GM19328 (cell line): ENCODE results near the gene MAD1L1.
"Not testable (repeated sequence)": the region's sequence is repeated elsewhere in the genome, so short reads cannot be mapped to it uniquely, and the experiment has no call there.

Experiments
- ATAC-seq: cut with Tn5 transposase; IDR thresholded peaks from one replicate; pipeline ENCODE4 v1.9.1; 2021; ENCODE audit warnings: mild to moderate bottlenecking, moderate library complexity; ENCODE audit not compliant: unreplicated experiment

MAD1L1 gene

DNA sequence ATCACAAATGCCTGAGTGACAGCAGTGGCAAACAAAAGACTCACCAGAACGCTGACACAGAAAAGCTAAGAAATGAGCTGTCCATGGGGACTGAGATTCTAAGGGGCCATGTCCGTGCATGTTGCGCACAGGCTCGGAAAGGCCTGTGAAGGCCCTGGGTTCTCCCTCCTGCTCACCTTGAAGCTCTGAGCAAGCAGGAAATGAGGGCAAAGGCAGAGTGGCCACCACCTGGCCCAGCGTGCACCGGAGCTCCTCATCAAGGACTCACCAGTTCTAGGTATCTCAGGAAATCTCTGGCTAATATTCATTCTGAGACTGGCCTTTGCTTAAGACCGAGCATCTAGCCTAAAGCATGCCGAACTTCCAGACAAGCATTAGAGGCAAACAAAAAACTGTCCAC, 52.7 kb downstream of the MAD1L1 start:
- no peak for ATAC-seq

- no peak for ATAC-seq
Measured at GRCh38 chr7:2175514-2175913, 57.2 kb downstream of the MAD1L1 start.

GRCh38 chr7:2175091-2175490, 57.7 kb downstream of the MAD1L1 start:
- ATAC-seq: no peak

GRCh38 chr7:2173189-2173827, 59.4 kb downstream of the MAD1L1 start:
- no peak for ATAC-seq

DNA sequence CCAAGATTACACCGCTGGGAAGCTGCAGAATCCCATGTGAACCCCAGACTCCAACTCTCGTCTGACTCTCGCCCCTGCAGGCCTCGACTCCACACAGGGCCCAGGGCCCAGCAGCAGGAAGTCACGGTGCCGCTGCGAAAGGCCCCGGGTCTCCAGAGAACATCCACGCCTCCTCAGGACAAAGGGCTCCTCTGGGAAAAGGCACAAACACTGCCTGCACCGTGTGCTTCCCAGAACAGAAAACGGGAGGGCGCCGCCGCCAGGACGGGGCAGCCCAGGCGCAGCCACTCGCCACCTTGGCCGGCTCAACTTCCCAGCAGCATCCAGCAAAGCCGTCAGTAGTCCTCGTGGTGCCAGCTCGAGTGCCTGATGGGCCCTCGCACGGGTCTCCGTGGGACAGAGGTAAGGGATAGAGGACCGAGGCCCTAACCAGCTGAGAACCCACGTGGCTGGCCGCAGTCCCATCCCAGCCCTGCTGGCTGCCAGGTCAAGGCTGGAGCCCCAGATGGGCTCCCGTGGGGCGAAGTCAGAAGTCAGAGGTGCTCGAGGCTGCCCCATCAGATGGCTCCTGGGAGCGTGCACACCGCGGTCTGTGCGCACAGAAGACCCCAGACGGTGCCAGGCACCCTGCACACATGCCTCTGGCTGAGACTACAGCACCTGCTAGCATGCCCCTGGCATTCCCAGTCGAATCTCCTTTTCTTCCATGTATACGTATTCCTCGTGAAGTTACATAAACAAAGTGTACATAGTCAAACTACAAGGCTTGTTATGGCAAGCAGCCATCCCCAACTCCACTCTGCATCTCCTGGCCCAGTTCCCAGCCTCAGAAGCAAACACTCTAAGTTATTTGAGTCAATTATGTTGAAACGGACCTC, 60.2 kb downstream of the MAD1L1 start:
- no peak for ATAC-seq

- ATAC-seq: no peak
Measured at GRCh38 chr7:2171855-2172254, 60.9 kb downstream of the MAD1L1 start.

- ATAC-seq: no peak
Measured at GRCh38 chr7:2170576-2171521, 61.9 kb downstream of the MAD1L1 start.

- no peak for ATAC-seq
Measured at GRCh38 chr7:2169923-2170575, 62.7 kb downstream of the MAD1L1 start.

GRCh38 chr7:2168615-2169311, 64.0 kb downstream of the MAD1L1 start:
- no peak for ATAC-seq

- no peak for ATAC-seq
Measured at GRCh38 chr7:2166625-2167280, 66.0 kb downstream of the MAD1L1 start.

DNA sequence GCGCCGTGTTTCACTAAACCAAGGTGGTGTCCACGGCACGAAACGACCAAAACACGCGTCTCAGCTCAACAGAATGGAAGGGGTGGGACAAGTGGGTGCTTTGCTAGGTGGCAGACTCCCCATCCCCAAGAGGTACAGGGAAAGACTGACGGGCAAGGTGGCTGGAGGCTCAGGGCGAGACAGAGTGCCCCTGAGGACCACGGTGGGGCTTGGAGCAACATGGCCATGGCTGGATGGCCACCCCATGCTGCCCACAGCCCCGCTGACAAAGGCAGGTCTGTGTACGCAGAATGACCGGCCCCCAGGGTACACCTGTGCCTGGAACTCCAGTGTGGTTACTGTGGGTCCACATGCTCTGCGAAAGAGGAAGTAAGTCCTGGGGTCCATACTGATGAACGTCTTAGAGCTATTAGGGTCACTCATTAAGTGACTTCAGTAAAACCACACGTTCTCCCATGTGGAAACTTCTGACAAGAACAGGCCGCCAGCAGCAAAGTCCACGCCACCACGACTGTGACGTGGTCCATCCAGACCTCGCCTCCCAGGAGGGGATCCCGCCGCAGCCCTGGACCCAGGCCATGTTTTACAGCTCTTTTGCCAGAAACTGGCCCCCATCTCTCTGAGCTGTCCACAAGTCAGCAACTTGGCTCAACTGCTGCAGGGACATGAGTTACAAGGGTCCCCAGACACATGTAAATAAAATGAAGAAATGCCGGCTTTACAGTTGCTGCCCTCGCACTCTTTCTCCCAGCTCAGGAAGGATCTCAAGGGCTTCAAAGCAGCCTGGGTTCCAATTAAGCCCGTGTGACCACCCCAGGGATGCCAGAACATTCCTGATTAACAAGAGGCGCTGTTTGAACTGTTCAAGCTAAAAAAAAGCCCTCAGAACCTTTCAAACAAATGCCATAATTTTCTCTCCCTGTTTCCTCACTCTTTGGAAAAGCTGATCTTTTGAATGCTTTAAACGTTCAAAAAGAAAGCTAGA, 66.8 kb downstream of the MAD1L1 start:
- ATAC-seq: peak; percentile 82

DNA sequence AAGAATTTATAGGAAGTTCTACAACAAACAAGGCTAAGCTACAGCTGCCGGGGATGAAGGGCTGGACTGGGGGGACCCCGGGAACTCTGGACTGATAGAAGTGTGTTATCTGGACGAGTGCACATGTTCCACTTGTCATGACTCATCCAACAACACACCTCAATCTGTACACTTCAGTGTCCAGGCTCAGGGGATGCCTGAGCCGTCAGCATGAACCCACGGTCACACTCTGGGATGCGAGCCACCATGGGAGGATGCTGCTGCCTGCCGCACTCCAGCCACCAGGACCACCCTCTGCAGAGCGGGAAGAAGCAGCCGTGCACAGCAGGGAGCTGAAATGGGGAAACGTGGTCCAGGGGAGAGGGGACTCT, 67.5 kb downstream of the MAD1L1 start:
- no peak for ATAC-seq

DNA sequence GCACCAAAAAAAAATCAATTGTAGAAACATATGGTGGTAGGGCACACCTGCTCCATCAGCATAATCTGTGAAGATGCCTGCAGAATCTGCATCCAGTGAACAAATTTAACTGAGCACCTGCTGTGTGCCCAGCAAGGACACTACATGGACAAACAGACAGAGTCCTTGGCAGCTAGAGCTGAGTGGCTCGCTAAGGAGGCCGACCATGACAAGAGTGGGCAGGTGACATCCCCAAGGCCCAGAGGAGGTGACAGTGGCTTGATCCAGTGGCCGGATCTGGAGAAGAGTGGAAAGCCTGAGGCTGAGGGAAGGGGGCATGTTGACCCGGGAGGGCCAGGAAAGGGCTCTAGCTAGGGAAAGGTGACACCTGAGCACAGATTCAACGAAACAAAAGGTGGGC, 68.1 kb downstream of the MAD1L1 start:
- no peak for ATAC-seq

DNA sequence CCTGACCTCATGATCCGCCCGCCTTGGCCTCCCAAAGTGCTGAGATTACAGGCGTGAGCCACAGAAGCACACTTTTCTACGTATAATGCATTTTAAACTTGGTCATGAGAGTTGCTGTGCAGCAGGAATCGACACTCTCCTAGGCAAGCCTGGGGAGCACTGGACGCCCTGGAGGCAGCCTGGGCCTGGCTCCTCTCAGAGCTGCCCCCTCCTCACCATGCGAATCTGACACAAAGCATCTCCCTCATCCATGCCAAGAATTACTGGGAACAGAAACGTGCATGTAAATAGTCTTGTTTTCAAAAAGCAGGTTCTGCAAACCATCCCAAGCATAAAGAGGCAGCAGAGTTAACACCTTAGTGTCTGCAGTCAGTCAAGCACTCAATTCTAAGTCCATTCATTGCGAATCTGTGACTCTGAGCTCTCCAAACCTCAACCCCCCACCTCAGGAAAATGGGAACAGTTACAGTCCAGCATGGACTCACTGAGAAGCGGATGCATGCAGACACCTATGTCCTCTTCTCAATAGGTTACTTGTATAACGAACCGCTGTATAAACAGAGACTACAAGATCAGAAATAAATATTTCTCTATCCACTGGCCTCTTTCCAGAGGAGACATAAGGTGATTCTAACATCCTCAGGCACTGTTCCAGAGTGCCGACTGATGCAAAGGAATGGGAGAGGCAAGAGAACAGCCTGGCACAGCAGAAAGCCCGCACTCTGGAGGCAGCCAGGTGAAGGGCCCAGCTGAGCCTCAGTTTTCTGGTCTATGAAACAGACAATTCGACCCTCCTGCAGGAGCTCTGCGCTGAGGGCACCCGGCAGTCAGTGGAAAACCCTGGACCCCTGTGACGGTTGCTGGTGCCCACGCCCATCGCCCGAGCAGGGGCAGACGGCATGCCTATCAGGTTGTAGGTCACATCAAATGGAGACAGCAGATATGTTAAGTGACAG, 68.9 kb downstream of the MAD1L1 start:
- ATAC-seq: no peak

- ATAC-seq: no peak
Measured at GRCh38 chr7:2162959-2163358, 69.8 kb downstream of the MAD1L1 start.

GRCh38 chr7:2162004-2162902, 70.5 kb downstream of the MAD1L1 start:
- ATAC-seq: not testable (repeated sequence)
